Retinal pigment epithelial cell (primary cell): ENCODE results near the gene SORCS2.

Experiments used
- DNase-seq: peaks from one replicate; pipeline ENCODE4 v3.0.0-alpha.2; 2010; ENCODE audit warnings: low read depth
- H3K4me3 ChIP-seq: 2 replicates; pipeline ENCODE4 v1.5.1; 2011; ENCODE audit warnings: mild to moderate bottlenecking, low read length, control low read depth, moderate library complexity
- CTCF ChIP-seq: conservative IDR thresholded peaks from 2 replicates; pipeline ENCODE4 v1.5.1; 2011; ENCODE audit warnings: low read depth, low read length, control low read depth, inconsistent platforms

Gene SORCS2

GRCh38 chr4:7466215-7466614, 273.9 kb downstream of the SORCS2 start:
- no peak overlapping the region for H3K4me3 ChIP-seq
- no peak for TF ChIP-seq CTCF
- no peak for DNase-seq

GRCh38 chr4:7466904-7467303, 274.6 kb downstream of the SORCS2 start:
- H3K4me3 ChIP-seq: no peak overlapping the region
- no peak for TF ChIP-seq CTCF
- DNase-seq: no peak

- peak; percentile 8 for TF ChIP-seq CTCF
- no peak overlapping the region for H3K4me3 ChIP-seq
- DNase-seq: no peak
These were observed 275.1 kb downstream of the SORCS2 start for GRCh38 chr4:7467471-7467870.

- no peak for DNase-seq
- no peak overlapping the region for H3K4me3 ChIP-seq
These were observed 276.7 kb downstream of the SORCS2 start for GRCh38 chr4:7469023-7469422.

GRCh38 chr4:7470111-7470510, 277.8 kb downstream of the SORCS2 start:
- no peak for TF ChIP-seq CTCF
- H3K4me3 ChIP-seq: no peak overlapping the region
- no peak for DNase-seq

More at GRCh38 chr4:7469023-7469422, 276.7 kb downstream of the SORCS2 start:
- no peak for TF ChIP-seq CTCF

- TF ChIP-seq CTCF: no peak
- H3K4me3 ChIP-seq: no peak overlapping the region
- DNase-seq: no peak
These were observed 278.3 kb downstream of the SORCS2 start for GRCh38 chr4:7470522-7471128.

- H3K4me3 ChIP-seq: no peak overlapping the region
- DNase-seq: no peak
- no peak for TF ChIP-seq CTCF
These were observed 280.2 kb downstream of the SORCS2 start for GRCh38 chr4:7472442-7473013.
